ENCODE results near the gene SH3RF1. TPM values are rescaled to one million over a fixed set of nuclear protein-coding genes. Genes with fewer than 3 reads are reported as not detected.

SH3RF1 gene
- total and polyA plus RNA-seq, 10 of the 15 experiments (the other 5 are each of a cell fraction or from before 2014, with no cell fraction given): 4.5 to 22.5 (median 10.4) TPM

DNA sequence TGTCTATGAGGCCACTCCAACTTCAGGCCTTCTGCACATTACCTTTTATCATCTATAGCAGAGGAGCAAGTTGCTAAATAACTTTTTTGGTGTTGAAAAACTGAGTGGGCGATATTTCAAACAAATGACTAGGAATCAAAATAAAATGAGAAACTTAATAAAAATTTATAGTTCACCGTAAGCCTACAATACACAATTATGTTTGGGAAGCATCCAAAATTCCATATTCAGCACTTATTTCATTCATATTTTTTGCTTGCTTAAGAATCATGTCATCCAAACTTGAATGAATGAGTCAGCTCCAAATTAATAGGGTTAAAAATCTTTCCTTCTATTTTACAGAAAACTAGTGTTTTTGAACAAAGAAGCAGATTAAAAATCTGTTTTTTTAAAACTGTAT, 119.1 kb downstream of the SH3RF1 start:
- no peak for FAIRE-seq
- POLR2A ChIA-PET: no interaction called here

More for the DNA sequence above, 119.1 kb downstream of the SH3RF1 start:
- RAD21 ChIA-PET (ENCODE audit: unreplicated experiment): no interaction called here
- Histone ChIP-seq H3K27ac (ENCODE audit: control insufficient read depth, insufficient read depth) (no peak overlapping the region), H3K27me3 (replicated peaks in 1 of 2; ENCODE audit: control insufficient read depth in 2 of 2, insufficient read depth in 2 of 2, low read length in 1 of 2) (no peaks in the 10 kb centered on the region), H3K4me2 (ENCODE audit: control insufficient read depth, insufficient read depth) (no peak overlapping the region), H3K4me1 (ENCODE audit: control insufficient read depth, insufficient read depth, low read length) (no peaks in the 10 kb centered on the region), H3K79me2 (ENCODE audit: control insufficient read depth, insufficient read depth, low read length) (no peaks in the 10 kb centered on the region), H2AFZ (ENCODE audit: control insufficient read depth, low read depth, low read length) (no peak overlapping the region), H4K20me1 (ENCODE audit: control insufficient read depth, insufficient read depth) (no peaks in the 10 kb centered on the region), H3K9me3 (replicated peaks; ENCODE audit: control insufficient read depth, insufficient read depth, low read length) (no peaks in the 10 kb centered on the region), H3K4me3 (no peak overlapping the region), H3K36me3 (ENCODE audit: control insufficient read depth in 2 of 2, insufficient read depth in 2 of 2, low read length in 1 of 2) (peaks cover 2 to 7% of the 10 kb centered on the region in 2 experiments), H3K9ac (ENCODE audit: control insufficient read depth, insufficient read depth, low read length) (no peak overlapping the region)
- BruUV-seq (replicated peaks): no TSS peak
- CTCF ChIA-PET: interaction anchor here (1.1 to 1.3 kb wide), 2 partner anchors 9 to 16 kb away, joined by 3 read pairs; no protein-coding TSS in a partner anchor
- TF ChIP-seq, protein P1, sequence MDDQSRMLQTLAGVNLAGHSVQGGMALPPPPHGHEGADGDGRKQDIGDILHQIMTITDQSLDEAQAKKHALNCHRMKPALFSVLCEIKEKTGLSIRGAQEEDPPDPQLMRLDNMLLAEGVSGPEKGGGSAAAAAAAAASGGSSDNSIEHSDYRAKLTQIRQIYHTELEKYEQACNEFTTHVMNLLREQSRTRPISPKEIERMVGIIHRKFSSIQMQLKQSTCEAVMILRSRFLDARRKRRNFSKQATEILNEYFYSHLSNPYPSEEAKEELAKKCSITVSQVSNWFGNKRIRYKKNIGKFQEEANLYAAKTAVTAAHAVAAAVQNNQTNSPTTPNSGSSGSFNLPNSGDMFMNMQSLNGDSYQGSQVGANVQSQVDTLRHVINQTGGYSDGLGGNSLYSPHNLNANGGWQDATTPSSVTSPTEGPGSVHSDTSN (IDR thresholded peaks at IDR 0.05; ENCODE audit: insufficient replicate concordance, low read depth, low read length): no peak
- TF ChIP-seq RBBP5 (conservative IDR thresholded peaks at IDR 0.05): no peak
- no peak for TF ChIP-seq ZNF274 (IDR thresholded peaks at IDR 0.05; ENCODE audit: insufficient read depth, insufficient read length)
- no peak for TF ChIP-seq PAX5 (IDR thresholded peaks at IDR 0.05; ENCODE audit: borderline replicate concordance, low read depth, low read length)
- TF ChIP-seq, protein P2, sequence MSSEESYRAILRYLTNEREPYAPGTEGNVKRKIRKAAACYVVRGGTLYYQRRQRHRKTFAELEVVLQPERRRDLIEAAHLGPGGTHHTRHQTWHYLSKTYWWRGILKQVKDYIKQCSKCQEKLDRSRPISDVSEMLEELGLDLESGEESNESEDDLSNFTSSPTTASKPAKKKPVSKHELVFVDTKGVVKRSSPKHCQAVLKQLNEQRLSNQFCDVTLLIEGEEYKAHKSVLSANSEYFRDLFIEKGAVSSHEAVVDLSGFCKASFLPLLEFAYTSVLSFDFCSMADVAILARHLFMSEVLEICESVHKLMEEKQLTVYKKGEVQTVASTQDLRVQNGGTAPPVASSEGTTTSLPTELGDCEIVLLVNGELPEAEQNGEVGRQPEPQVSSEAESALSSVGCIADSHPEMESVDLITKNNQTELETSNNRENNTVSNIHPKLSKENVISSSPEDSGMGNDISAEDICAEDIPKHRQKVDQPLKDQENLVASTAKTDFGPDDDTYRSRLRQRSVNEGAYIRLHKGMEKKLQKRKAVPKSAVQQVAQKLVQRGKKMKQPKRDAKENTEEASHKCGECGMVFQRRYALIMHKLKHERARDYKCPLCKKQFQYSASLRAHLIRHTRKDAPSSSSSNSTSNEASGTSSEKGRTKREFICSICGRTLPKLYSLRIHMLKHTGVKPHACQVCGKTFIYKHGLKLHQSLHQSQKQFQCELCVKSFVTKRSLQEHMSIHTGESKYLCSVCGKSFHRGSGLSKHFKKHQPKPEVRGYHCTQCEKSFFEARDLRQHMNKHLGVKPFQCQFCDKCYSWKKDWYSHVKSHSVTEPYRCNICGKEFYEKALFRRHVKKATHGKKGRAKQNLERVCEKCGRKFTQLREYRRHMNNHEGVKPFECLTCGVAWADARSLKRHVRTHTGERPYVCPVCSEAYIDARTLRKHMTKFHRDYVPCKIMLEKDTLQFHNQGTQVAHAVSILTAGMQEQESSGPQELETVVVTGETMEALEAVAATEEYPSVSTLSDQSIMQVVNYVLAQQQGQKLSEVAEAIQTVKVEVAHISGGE (CRISPR knock-in tag; IDR thresholded peaks at IDR 0.05): no peak
- no peak for TF ChIP-seq TARDBP (IDR thresholded peaks at IDR 0.05; ENCODE audit: borderline replicate concordance)
- no peak for TF ChIP-seq BHLHE40 (IDR thresholded peaks at IDR 0.05; ENCODE audit: borderline replicate concordance in 1 of 2, low read depth in 2 of 2, low read length in 1 of 2)
- TF ChIP-seq ZNF207 (IDR thresholded peaks at IDR 0.05; ENCODE audit: borderline replicate concordance): no peak
- no peak for TF ChIP-seq NFXL1 (IDR thresholded peaks at IDR 0.05; ENCODE audit: borderline replicate concordance)
- no peak for TF ChIP-seq ASH2L (IDR thresholded peaks at IDR 0.05; ENCODE audit: borderline replicate concordance, low read depth)
- no peak for TF ChIP-seq RUNX3 (IDR thresholded peaks at IDR 0.05; ENCODE audit: low read length)
- TF ChIP-seq EGR1 (IDR thresholded peaks at IDR 0.05; ENCODE audit: borderline replicate concordance in 1 of 2, low read depth in 2 of 2, low read length in 2 of 2): no peak
- TF ChIP-seq, protein P3, sequence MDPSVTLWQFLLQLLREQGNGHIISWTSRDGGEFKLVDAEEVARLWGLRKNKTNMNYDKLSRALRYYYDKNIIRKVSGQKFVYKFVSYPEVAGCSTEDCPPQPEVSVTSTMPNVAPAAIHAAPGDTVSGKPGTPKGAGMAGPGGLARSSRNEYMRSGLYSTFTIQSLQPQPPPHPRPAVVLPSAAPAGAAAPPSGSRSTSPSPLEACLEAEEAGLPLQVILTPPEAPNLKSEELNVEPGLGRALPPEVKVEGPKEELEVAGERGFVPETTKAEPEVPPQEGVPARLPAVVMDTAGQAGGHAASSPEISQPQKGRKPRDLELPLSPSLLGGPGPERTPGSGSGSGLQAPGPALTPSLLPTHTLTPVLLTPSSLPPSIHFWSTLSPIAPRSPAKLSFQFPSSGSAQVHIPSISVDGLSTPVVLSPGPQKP (IDR thresholded peaks at IDR 0.05; ENCODE audit: low read depth, low read length): no peak
- TF ChIP-seq CBX3 (IDR thresholded peaks at IDR 0.05; ENCODE audit: borderline replicate concordance, low read depth): no peak
- no peak for TF ChIP-seq GATAD2B (conservative IDR thresholded peaks at IDR 0.05; ENCODE audit: low read depth)
- TF ChIP-seq, protein P4, sequence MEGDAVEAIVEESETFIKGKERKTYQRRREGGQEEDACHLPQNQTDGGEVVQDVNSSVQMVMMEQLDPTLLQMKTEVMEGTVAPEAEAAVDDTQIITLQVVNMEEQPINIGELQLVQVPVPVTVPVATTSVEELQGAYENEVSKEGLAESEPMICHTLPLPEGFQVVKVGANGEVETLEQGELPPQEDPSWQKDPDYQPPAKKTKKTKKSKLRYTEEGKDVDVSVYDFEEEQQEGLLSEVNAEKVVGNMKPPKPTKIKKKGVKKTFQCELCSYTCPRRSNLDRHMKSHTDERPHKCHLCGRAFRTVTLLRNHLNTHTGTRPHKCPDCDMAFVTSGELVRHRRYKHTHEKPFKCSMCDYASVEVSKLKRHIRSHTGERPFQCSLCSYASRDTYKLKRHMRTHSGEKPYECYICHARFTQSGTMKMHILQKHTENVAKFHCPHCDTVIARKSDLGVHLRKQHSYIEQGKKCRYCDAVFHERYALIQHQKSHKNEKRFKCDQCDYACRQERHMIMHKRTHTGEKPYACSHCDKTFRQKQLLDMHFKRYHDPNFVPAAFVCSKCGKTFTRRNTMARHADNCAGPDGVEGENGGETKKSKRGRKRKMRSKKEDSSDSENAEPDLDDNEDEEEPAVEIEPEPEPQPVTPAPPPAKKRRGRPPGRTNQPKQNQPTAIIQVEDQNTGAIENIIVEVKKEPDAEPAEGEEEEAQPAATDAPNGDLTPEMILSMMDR (IDR thresholded peaks at IDR 0.05 in 2 of 3, conservative IDR thresholded peaks at IDR 0.05 in 1 of 3; ENCODE audit: control insufficient read depth in 2 of 3, extremely low read depth in 1 of 3, insufficient read depth in 1 of 3, low read depth in 3 of 3, low read length in 3 of 3): no peak
- TF ChIP-seq POLR2AphosphoS2 (IDR thresholded peaks at IDR 0.05; ENCODE audit: low read depth, low read length): no peak
- intact Hi-C loops (cut with micrococcal nuclease; ENCODE audit: unreplicated experiment) (no loop called here), in situ Hi-C loops (cut with MboI) (no loop called here)
- no peak for DNase-seq (ENCODE audit: low read depth, low spot score)
- SMC1A ChIA-PET (ENCODE audit: uncharacterized antibody, unreplicated experiment): interaction anchor here (0.7 to 3.3 kb wide), 2 partner anchors 12 to 47 kb away, joined by 3 to 14 read pairs; no protein-coding TSS in a partner anchor
- no peak for ATAC-seq
- WGBS (ENCODE audit: insufficient coverage, insufficient replicate concordance, low lambda C conversion rate, missing lambda C conversion rate): 100% methylated on average over 2 of the region's 2 CpGs

Measured in GM12878 (cell line).